Endothelial cell of umbilical vein (primary cell): ENCODE measurements around the gene ASMTL.

Source experiments
- CTCF ChIP-seq, 2 donors: IDR thresholded peaks; 1 replicate in 1 of 2; 2 replicates in 1 of 2; pipeline ENCODE4 v1.5.1; 2011; ENCODE audit warnings: low read length in 2 of 2, mild to moderate bottlenecking in 2 of 2, moderate library complexity in 2 of 2, control low read depth in 1 of 2, inconsistent platforms in 1 of 2, low read depth in 1 of 2; ENCODE audit not compliant: insufficient read depth in 1 of 2; ENCODE audit errors: extremely low read depth in 1 of 2
- EZH2 ChIP-seq: IDR thresholded peaks from 2 replicates; pipeline ENCODE4 v1.6.1; 2012; ENCODE audit warnings: borderline replicate concordance, low read depth, mild to moderate bottlenecking, moderate library complexity, low read length, inconsistent platforms; ENCODE audit not compliant: severe bottlenecking
- FOS ChIP-seq: IDR thresholded peaks from 2 replicates; pipeline ENCODE4 v1.6.1; 2011; ENCODE audit warnings: mild to moderate bottlenecking, low read length, moderate library complexity, borderline replicate concordance; ENCODE audit not compliant: insufficient read depth
- MAX ChIP-seq: IDR thresholded peaks from 2 replicates; pipeline ENCODE4 v1.6.1; 2011; ENCODE audit not compliant: insufficient read depth, insufficient read length
- MYC ChIP-seq: IDR thresholded peaks from one replicate; pipeline ENCODE4 v1.6.1; 2011; ENCODE audit warnings: mild to moderate bottlenecking, low read depth, low read length
- POLR2A ChIP-seq: IDR thresholded peaks from 2 replicates; pipeline ENCODE4 v1.6.1; 2012; ENCODE audit warnings: low read depth, mild to moderate bottlenecking, control low read depth, low read length
- POLR2AphosphoS5 ChIP-seq: IDR thresholded peaks from 2 replicates; pipeline ENCODE4 v1.6.1; 2012; ENCODE audit warnings: low read depth, mild to moderate bottlenecking, control low read depth, low read length, moderate library complexity; ENCODE audit not compliant: insufficient read depth

- TF ChIP-seq CTCF (IDR thresholded peaks at IDR 0.05; ENCODE audit: extremely low read depth in 1 of 2, insufficient read depth in 1 of 2, low read depth in 1 of 2, low read length in 2 of 2) (no peak), FOS (no peak), POLR2A (peak; percentile 72), POLR2AphosphoS5 (peak; percentile 83), EZH2 (no peak), MAX (no peak), MYC (no peak)
Observed at GRCh38 chrX:1392376-1393068, 60.2 kb downstream of the ASMTL start.
